ENCODE data around the gene SDC1. TPM values are rescaled to one million over a fixed set of nuclear protein-coding genes. Genes with fewer than 3 reads are reported as not detected.

Gene SDC1
- total RNA-seq, 1 donor from 2014 or later: 74.3 TPM

DNA sequence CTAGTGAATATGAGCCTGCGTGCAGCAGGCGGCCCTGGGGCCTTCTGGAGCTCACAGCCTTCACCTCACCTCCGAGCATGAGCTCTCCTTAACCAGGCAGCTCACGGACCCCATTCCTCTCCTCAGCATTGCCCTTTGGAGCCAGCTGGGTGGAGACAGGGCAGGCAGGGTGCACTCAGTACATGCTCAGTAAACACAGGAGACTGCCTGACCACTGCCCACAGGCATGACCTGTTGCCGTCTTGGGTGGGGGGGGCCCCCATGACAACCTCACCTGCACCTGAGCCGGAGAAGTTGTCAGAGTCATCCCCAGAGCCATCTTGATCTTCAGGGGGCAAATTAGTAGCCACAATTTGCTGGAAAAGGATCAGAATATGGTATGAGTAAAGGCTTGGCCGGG lies 19.9 kb downstream of the SDC1 start:
- H3K79me2 ChIP-seq (ENCODE audit: insufficient read depth, low read length): peaks cover 8% of the 10 kb centered on the region
- no peak overlapping the region for H3K4me2 ChIP-seq (ENCODE audit: low read length)
- no peaks in the 10 kb centered on the region for H3K9me3 ChIP-seq (ENCODE audit: insufficient read depth, low read depth, low read length)
- FAIRE-seq (no peak), DNase-seq (ENCODE audit: low read depth) (no peak)
- Mint-ChIP-seq H3K9me3 (ENCODE audit: unreplicated experiment) (no peaks in the 10 kb centered on the region), H3K27ac (ENCODE audit: unreplicated experiment) (no peak overlapping the region), H3K4me1 (ENCODE audit: low read depth, unreplicated experiment) (peaks cover 4% of the 10 kb centered on the region), H3K4me3 (ENCODE audit: unreplicated experiment) (no peak overlapping the region), H3K27me3 (ENCODE audit: low read depth, unreplicated experiment) (peaks cover 4% of the 10 kb centered on the region), H3K36me3 (ENCODE audit: low read depth, unreplicated experiment) (peaks cover 24% of the 10 kb centered on the region)
- TF ChIP-seq, protein P1, sequence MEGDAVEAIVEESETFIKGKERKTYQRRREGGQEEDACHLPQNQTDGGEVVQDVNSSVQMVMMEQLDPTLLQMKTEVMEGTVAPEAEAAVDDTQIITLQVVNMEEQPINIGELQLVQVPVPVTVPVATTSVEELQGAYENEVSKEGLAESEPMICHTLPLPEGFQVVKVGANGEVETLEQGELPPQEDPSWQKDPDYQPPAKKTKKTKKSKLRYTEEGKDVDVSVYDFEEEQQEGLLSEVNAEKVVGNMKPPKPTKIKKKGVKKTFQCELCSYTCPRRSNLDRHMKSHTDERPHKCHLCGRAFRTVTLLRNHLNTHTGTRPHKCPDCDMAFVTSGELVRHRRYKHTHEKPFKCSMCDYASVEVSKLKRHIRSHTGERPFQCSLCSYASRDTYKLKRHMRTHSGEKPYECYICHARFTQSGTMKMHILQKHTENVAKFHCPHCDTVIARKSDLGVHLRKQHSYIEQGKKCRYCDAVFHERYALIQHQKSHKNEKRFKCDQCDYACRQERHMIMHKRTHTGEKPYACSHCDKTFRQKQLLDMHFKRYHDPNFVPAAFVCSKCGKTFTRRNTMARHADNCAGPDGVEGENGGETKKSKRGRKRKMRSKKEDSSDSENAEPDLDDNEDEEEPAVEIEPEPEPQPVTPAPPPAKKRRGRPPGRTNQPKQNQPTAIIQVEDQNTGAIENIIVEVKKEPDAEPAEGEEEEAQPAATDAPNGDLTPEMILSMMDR (IDR thresholded peaks at IDR 0.05; ENCODE audit: insufficient read depth, low read depth, low read length): no peak
- no peak for TF ChIP-seq EZH2 (IDR thresholded peaks at IDR 0.05; ENCODE audit: insufficient read depth, low read length)
- H2AFZ ChIP-seq (ENCODE audit: low read depth, low read length): no peak overlapping the region
- no peaks in the 10 kb centered on the region for H3K27me3 ChIP-seq (ENCODE audit: insufficient read depth, low read length)
- no peak overlapping the region for H3K4me3 ChIP-seq (ENCODE audit: insufficient read depth, low read depth, low read length)
- H3K27ac ChIP-seq (ENCODE audit: low read depth, low read length): no peak overlapping the region
- H3K4me1 ChIP-seq (ENCODE audit: insufficient read depth, low read length): no peaks in the 10 kb centered on the region
- H4K20me1 ChIP-seq (ENCODE audit: insufficient read depth, low read length): peaks cover 10% of the 10 kb centered on the region
- no peak overlapping the region for H3K9ac ChIP-seq (ENCODE audit: low read length)
- H3K36me3 ChIP-seq (ENCODE audit: insufficient read depth, low read length): peaks cover 4% of the 10 kb centered on the region

DNA sequence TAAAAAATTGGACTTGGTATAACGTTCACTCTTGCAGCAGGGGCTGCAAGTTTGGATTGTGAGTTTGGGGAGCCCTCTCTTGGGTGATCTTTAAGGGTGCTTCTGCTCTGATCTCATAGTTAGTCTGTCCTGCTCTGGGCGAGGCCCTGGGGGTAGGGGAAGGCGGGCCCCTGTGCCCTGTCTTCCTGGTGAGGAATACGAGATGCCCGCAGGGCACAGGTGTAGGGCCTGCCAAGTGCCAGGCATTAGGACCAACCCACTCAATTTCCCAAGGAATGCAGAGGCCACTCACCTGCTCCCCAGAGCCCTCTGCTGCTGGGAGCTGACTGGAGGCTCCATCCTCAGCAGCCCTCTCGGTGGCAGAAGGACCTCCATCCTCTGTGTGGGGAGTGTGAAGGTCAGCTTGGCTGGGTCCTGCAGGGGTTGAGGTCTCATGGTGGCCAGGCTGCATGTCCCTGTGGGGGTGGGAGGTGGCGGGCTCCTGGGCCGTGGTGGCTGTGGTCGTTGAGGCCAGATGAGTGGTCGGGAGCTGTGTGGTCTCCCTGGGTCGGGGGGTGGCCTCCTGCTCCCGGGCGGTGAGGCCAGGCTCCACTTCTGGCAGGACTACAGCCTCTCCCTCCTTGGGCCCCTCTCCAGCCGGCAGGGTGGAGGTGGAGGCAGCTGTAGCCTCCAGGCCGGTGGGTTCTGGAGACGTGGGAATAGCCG lies 21.3 kb downstream of the SDC1 start:
- TF ChIP-seq, protein P1 (IDR thresholded peaks at IDR 0.05; ENCODE audit: insufficient read depth, low read depth, low read length): no peak
- no peak for TF ChIP-seq EZH2 (IDR thresholded peaks at IDR 0.05; ENCODE audit: insufficient read depth, low read length)
- H3K4me3 ChIP-seq (ENCODE audit: insufficient read depth, low read depth, low read length): no peak overlapping the region
- H3K36me3 ChIP-seq (ENCODE audit: insufficient read depth, low read length): peaks cover 4% of the 10 kb centered on the region
- H3K27me3 Mint-ChIP-seq (ENCODE audit: low read depth, unreplicated experiment): peaks cover 13% of the 10 kb centered on the region
- H3K36me3 Mint-ChIP-seq (ENCODE audit: low read depth, unreplicated experiment): peaks cover 24% of the 10 kb centered on the region
- peaks cover 8% of the 10 kb centered on the region for H4K20me1 ChIP-seq (ENCODE audit: insufficient read depth, low read length)
- no peaks in the 10 kb centered on the region for H3K9me3 Mint-ChIP-seq (ENCODE audit: unreplicated experiment)
- H3K79me2 ChIP-seq (ENCODE audit: insufficient read depth, low read length): peaks cover 8% of the 10 kb centered on the region
- H3K4me2 ChIP-seq (ENCODE audit: low read length): no peak overlapping the region
- H3K4me1 Mint-ChIP-seq (ENCODE audit: low read depth, unreplicated experiment): peaks cover 10% of the 10 kb centered on the region
- DNase-seq (ENCODE audit: low read depth): no peak
- no peaks in the 10 kb centered on the region for H3K4me1 ChIP-seq (ENCODE audit: insufficient read depth, low read length)
- H3K27me3 ChIP-seq (ENCODE audit: insufficient read depth, low read length): no peaks in the 10 kb centered on the region
- no peak overlapping the region for H3K27ac ChIP-seq (ENCODE audit: low read depth, low read length)
- H3K4me3 Mint-ChIP-seq (ENCODE audit: unreplicated experiment): no peak overlapping the region
- H2AFZ ChIP-seq (ENCODE audit: low read depth, low read length): no peak overlapping the region
- no peak overlapping the region for H3K9ac ChIP-seq (ENCODE audit: low read length)
- FAIRE-seq: no peak
- H3K9me3 ChIP-seq (ENCODE audit: insufficient read depth, low read depth, low read length): no peaks in the 10 kb centered on the region
- H3K27ac Mint-ChIP-seq (ENCODE audit: unreplicated experiment): no peak overlapping the region

DNA sequence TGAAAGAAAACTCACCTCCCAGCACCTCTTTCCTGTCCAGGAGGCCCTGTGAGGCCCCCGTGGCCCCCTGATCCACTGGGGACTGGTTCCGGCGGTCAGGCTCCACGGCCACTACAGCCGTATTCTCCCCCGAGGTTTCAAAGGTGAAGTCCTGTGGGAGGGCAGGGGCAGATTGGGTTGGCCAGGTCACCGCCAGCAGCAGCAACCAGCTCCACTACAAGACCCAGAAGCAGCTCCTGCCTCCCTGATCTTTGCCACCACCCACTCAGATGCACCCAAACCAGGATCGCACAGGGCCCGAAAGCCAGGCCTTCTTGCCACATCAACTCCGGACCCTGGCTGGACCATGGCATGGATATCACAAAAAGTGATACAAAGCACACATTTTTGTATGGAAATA lies 21.9 kb downstream of the SDC1 start:
- H3K27me3 ChIP-seq (ENCODE audit: insufficient read depth, low read length): no peaks in the 10 kb centered on the region
- H3K4me2 ChIP-seq (ENCODE audit: low read length): no peak overlapping the region
- no peak overlapping the region for H3K4me3 Mint-ChIP-seq (ENCODE audit: unreplicated experiment)
- peaks cover 4% of the 10 kb centered on the region for H3K36me3 ChIP-seq (ENCODE audit: insufficient read depth, low read length)
- no peak overlapping the region for H2AFZ ChIP-seq (ENCODE audit: low read depth, low read length)
- no peak overlapping the region for H3K4me3 ChIP-seq (ENCODE audit: insufficient read depth, low read depth, low read length)
- no peak overlapping the region for H3K27ac Mint-ChIP-seq (ENCODE audit: unreplicated experiment)
- H3K27me3 Mint-ChIP-seq (ENCODE audit: low read depth, unreplicated experiment): peaks cover 14% of the 10 kb centered on the region
- no peaks in the 10 kb centered on the region for H3K9me3 ChIP-seq (ENCODE audit: insufficient read depth, low read depth, low read length)
- no peak for DNase-seq (ENCODE audit: low read depth)
- no peaks in the 10 kb centered on the region for H3K4me1 ChIP-seq (ENCODE audit: insufficient read depth, low read length)
- peaks cover 8% of the 10 kb centered on the region for H3K79me2 ChIP-seq (ENCODE audit: insufficient read depth, low read length)
- no peaks in the 10 kb centered on the region for H3K9me3 Mint-ChIP-seq (ENCODE audit: unreplicated experiment)
- H3K36me3 Mint-ChIP-seq (ENCODE audit: low read depth, unreplicated experiment): peaks cover 24% of the 10 kb centered on the region
- peaks cover 10% of the 10 kb centered on the region for H3K4me1 Mint-ChIP-seq (ENCODE audit: low read depth, unreplicated experiment)
- H4K20me1 ChIP-seq (ENCODE audit: insufficient read depth, low read length): peaks cover 8% of the 10 kb centered on the region
- FAIRE-seq: no peak
- no peak overlapping the region for H3K9ac ChIP-seq (ENCODE audit: low read length)
- no peak overlapping the region for H3K27ac ChIP-seq (ENCODE audit: low read depth, low read length)
- TF ChIP-seq EZH2 (IDR thresholded peaks at IDR 0.05; ENCODE audit: insufficient read depth, low read length): no peak
- TF ChIP-seq, protein P1 (IDR thresholded peaks at IDR 0.05; ENCODE audit: insufficient read depth, low read depth, low read length): no peak

Data from astrocyte (in vitro differentiated cells and primary cell).